DOHH2 (cell line): ENCODE results near the gene AUH.

Experiments
- CTCF ChIP-seq: fragments of 200-600 bp; sonication (generic); IDR thresholded peaks from one replicate; pipeline ENCODE4 v1.5.1; 2014; ENCODE audit warnings: antibody characterized with exemption, mild to moderate bottlenecking, low read depth, low read length; ENCODE audit not compliant: poor library complexity, severe bottlenecking
- EZH2phosphoT487 ChIP-seq: fragments of 200-600 bp; sonication (generic); IDR thresholded peaks from 2 replicates; pipeline ENCODE4 v1.6.1; 2017; ENCODE audit warnings: borderline replicate concordance, mild to moderate bottlenecking, antibody characterized with exemption, low read length, moderate library complexity, mixed read lengths

- TF ChIP-seq CTCF (no peak), EZH2phosphoT487 (no peak)
Observed at GRCh38 chr9:91221332-91221731, 140.4 kb downstream of the AUH start.
